ENCODE results near the gene ATG4B.
"Not testable (repeated sequence)": the region's sequence is repeated elsewhere in the genome, so short reads cannot be mapped to it uniquely, and the experiment has no call there.

ATG4B gene

DNA sequence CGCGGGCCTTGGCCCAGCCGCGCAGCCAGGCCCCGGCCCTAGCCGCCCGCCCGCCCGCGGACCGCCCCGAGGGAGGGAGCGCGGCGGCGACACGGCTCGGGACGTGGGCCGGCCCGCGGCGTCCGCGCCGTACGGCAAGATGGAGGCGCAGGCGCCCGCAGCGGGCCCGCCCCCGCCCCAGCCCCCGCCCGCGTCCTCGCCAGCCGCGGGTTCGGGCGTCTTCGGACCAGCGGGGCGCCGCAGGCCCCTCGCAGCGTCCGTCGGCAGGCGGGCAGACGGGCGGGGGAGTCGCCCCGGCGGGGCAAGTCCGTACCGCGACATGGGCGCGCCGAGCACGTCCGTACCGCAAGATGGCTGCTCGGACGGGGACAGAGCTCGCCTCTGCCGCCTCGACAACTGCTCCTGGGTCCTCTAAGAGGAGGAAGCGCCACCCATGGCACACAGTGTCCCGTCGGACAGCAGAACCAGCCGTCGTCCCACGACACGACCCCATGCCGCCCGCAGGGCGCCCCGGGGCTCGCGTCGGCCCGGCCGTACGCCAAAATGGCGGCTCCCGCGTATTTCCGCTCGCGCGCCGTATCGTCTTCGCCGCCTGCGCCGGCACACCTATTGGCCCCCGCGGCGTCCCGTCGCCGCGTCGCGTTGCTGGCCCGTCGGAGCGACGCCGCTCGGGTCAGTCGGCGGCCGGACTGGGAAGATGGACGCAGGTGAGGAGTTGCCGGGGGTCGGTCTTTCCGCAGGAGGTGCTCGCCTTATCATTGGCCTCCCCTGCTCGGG is at the start of gene ATG4B, which contains the start of gene THAP4:
ATG4B (plus strand) TSS at position 676 of the 777 bp plus-strand sequence; CDS start at position 698, 22 bp downstream.
THAP4 (minus strand) TSS at position 141 of the 777 bp plus-strand sequence. CDS start 141 bp downstream, outside the sequence.
- peak; percentile 84 for DNase-seq

- not testable (repeated sequence) for DNase-seq
Observed at GRCh38 chr2:241589863-241590262, 47.6 kb upstream of the ATG4B start.

- DNase-seq, result not testable (repeated sequence)
Observed at GRCh38 chr2:241590496-241591455, 46.7 kb upstream of the ATG4B start.

DNA sequence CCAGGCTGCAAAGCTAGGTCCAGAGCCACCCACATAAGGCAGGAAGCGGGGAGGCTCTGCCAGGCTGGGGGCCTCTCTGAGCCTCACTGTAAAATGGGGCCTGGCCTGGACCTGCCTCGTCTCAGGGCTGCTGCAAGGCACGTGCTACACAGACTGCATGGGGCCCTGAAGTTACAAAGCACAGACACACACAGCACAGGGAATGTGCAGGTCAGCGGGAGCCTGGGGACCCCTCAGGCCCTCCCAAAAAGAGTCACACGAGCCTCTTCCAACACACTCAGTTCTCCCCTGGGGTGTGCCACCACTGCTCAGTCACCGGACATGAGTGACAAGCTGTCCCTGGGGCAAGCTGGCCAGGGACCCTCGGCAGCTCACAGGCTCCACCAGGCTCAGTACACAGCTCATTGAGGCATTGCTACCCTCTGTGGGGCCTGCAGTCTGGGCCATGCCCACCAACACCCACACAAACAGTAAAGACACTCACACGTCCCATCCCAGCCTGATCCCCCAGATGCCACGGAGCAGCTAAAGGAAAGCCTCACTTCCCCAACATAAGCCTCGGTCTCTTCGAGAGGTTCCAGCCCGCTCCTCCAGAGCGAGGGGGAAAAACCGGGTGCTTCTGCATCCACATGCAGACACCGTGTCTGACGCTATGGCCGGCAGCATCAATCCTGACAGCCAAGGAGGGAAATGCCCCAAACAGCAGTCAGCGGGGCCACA is 45.2 kb upstream of the ATG4B start:
- DNase-seq, result no peak

DNA sequence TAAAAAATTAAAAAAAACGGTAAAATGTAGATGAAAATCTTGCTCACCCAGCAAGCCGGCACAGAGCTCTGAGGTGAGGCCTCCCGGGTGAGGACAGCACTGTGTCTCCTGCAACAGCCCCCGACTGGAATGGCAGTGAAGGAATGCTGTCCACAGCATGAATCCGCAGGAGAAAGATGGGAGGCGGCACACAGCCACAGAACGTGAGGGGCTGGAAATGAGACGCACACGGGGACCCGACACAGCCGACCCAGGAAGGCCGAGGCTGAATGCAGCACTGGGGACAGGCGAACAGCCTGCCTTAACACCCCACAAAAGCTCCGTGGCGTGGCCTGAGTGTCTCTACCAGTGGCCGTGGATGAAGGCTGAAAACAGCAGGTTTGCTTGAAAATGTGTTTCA is 44.2 kb upstream of the ATG4B start:
- no peak for DNase-seq

DNA sequence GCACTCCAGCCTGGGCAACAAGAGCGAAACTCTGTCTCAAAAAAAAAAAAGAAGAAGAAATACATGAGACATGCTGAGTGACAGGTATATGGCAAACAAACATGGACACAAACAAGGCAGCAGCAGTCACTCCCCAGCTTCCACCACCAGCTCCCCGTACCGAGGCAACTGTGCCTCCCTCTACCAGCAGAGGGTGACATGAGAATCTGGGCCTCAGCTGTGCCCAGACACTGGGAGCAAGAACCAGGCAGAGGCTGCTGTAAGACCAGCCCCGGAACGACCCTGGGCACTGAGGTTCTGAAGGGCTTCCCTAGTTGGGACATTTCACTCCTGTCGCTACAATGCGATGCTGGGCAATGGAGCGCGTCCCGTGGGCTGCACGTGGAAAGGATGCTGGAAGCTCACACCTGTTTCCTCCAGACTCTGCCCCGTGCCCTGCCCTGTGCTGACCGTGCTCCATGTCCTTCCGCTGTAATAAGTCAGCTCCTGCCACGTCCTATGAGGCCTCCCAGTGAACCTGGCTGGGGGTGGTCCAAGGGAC is 41.8 kb upstream of the ATG4B start:
- no peak for DNase-seq

DNA sequence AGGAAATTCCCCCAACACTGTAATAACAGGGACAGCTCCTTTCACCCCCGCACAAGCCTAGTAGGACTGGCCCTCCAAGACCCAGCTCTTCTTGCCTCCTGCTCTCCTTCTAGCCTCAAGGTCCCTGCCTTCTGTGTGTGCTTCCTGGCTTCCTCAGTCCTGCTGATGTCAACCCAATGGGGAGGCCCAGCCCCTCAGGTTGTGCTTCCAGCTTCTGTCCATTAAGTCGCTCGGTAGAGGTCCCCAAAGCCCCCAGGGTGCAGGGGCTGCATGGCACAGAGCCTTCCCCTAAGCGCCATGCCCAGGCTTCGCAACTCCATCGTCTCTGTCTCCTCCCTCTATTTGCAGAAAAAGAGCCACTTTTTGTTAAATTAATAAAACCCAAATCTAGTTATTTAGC is 39.9 kb upstream of the ATG4B start:
- DNase-seq, result no peak

- no peak for DNase-seq
Observed at GRCh38 chr2:241598061-241598460, 39.4 kb upstream of the ATG4B start.

GRCh38 chr2:241598487-241598886 is 39.0 kb upstream of the ATG4B start:
- no peak for DNase-seq

- no peak for DNase-seq
Observed at GRCh38 chr2:241599615-241600014, 37.9 kb upstream of the ATG4B start.

GRCh38 chr2:241601841-241602240 is 35.7 kb upstream of the ATG4B start:
- no peak for DNase-seq

- DNase-seq, result no peak
Observed at GRCh38 chr2:241602720-241603119, 34.8 kb upstream of the ATG4B start.

- no peak for DNase-seq
Observed at GRCh38 chr2:241603686-241604085, 33.8 kb upstream of the ATG4B start.

GRCh38 chr2:241606186-241606585 is 31.3 kb upstream of the ATG4B start:
- DNase-seq, result no peak

DNA sequence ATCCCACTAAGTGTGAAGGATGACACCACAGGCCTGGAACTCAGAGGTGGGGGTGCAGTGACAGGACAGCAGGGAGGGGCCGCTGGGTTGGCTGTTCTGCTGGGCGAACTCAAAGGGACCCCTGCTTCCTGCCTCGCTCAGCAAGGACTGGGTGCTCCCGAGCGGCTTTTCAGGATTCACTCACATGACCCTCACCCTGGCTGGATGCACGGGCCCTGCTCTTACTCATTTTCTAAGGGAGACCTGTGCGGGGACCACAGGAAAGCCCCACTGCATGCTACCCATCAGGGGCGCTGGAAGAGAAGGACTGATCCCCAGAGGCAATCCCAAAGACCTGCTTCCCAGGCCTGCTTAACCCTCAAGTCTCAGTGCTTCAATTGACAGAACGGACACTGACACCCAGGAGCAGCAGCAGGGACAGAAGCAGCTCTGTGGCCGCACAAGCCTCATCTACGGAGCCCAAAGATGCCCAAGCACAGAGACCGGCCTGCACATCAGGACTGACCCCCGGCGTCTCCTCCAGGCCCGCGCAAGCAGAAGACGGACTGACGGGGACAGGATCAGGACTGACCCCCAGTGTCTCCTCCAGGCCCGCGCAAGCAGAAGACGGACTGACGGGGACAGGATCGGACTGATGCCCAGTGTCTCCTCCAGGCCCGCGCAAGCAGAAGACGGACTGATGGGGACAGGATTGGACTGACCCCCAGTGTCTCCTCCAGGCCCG is 30.2 kb upstream of the ATG4B start:
- DNase-seq, result no peak

DNA sequence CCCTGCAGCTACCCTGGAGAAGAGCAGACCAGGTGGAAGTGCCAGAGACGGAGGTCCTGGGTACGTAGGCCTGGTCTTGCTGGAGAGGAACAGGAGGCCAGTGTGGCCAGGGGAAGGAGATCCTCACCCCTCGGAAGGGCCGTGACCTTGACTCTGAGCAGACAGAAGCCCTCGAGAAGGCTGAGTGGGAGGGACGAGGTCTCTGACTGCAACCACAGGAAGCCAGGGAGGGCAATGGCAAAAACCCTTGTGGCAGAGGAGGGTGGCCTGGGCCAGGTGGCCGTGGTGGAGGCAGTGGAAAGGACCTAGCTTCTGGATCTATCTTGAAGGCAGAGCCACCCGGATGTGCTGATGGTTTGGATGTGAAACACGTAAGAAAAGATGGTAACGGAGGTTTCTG is 28.6 kb upstream of the ATG4B start:
- DNase-seq, result no peak

DNA sequence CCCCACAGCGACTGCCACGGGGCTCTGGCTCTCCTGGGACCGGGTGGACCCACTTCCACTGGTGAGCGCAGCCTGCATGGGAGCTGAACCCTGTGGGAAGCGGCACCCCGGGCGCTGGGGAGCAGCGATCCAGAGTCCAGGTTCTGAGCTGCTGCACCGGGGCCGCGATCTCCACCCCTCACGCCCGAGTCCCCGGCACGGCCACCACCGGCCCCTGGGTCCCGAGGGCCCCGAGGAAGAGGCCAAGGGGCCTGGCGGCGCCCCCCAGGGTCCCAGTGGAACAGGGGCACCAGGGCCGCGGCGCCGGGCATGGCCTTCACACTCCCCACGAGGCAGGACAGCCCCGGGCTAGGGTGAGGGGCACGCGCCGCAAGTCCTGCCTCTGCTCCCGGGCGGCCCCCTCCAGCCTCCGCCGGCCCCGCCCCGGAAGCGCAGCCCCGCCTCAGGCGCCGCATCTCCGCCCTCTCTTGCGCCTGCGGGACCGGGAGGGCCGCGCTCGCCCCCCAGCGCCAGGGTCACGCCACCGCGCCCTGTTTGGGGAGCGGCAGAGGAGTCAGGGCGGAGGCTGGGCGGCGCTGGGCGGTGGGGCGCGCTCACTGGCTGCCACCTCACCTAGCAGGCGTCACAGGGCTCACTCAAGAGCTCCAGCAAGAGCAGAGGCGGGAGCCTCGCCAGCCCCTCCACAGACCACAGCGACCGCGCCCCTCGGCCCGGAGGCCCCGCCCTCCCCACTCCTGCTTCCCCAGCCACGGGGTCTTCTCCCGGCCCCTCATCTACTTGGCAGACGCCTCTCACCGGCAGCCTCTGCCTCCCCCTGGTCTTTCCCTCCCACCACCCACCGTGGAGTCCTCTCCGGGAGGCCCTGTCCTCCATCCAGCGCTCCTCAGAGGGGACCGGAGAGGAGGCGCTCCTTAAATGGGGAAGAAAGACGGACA is 27.4 kb upstream of the ATG4B start:
- peak; percentile 84 for DNase-seq

DNA sequence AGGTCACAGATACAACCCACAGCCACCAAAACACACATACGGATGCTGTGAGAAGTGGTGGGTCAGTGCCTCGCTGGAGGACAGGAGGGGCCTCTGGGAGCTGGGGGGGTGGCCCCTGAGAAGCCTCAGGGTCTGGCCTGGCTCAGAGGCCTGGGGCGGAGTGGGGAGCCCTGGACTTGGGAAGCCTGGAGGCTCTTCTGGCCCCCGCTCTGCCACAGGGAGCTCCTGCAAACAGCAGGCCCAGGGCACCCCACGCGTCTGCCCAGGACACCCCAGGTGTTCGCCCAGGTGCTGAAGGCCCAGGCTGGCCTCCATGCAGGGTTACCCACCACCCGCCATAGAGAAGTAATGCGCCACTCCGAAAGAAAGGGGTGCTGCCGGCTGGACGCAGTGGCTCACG is 26.4 kb upstream of the ATG4B start:
- no peak for DNase-seq

DNA sequence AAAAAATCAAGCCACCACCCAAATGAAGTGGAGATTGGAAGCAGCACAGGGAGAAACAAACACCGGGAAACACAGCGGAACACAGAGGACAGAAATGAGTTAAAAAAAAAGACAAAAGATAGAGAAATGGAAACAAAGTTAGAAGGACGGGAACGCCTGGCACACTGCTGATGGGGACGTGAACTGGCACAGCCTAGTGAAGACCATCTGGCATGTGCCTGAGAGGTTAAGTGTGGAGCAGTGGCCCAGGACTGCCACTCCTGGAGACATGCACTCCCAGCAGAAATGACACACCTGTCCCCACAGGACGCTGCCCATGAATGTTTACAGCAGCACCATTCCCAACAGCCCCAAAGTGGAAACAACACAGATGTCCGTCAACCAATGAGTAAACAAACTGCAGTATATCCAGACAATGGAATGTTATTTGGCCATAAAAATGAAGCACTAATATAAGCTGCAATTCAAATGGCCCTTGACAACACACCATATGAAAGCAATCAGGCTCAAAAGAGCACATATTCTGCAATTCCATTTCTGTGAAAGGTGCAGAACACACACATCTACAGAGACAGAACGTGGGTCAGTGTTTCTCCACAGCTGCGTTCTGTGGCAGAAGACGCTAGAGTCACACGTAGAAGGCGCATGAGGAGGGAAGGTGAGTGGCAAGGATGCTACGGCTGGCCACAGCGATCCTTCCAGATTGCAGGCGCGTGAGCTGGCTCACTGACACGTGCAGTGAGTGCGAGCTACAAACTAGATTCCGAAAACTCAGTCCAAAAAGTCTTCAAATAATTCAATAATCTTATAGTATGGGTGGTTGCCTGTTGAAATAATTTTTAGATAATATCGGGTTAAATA is 25.1 kb upstream of the ATG4B start:
- DNase-seq, result no peak
